Vagina (tissue), 2 donors: Measurements from ENCODE around the gene CKS1B.
A peak's percentile ranks its signal among the peaks of the same experiment; 100 is the strongest.

Experiments
- POLR2A ChIP-seq, 2 donors: fragments of 450-650 bp; IDR thresholded peaks; one replicate each; pipeline ENCODE4 v1.6.1; 2017; ENCODE audit warnings: antibody characterized with exemption in 2 of 2, mild to moderate bottlenecking in 2 of 2, moderate library complexity in 2 of 2
- TF ChIP-seq, protein P1 (sequence below), 3 experiments: fragments of 450-650 bp in 2 of 3; fragments of 200-600 bp in 1 of 3; sonication (generic) in 1 of 3; IDR thresholded peaks; one replicate each; pipeline ENCODE4 v1.5.1; 2017 to 2019; ENCODE audit warnings: antibody characterized with exemption in 3 of 3, mild to moderate bottlenecking in 2 of 3, moderate library complexity in 2 of 3

DNA sequence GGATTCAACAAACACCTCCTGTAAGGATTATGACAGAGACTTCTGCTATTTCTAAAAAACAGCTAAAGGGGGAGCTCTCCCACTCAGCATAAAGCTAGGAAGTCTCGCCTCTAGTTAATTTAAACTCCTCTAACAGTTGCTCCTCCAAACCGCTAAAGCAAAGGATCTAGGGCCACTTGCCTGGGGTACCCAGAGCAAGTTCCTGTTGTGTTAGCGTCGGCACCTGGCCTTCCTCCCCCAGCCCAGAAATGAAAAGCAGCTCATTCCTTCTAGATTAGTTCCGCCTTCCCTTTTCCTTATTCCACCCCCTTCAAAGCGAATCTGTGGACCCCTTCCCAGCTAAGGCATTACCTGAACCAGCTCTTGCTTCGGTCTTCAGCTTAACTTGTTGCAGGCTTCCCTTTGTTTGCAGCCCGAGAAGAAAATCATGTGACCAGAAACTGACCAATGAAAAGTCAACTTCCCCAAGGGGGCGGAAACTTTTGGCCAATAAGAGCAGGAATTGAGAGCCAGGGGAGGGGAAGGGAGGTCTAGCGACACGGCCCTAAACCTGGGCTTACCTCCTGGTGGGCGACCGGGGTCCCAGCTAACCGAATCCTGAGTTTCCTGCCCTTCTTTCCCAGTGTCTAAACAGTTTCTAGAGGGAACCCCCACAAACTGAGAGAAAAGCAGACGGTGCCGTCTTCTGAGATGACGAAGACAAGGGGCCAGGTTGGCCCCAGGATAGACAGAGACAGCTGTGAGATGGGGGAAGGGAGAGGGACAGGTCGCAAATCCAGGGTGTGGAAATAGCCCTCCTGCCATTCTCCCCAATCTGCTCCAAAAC lies 18.6 kb upstream of the CKS1B start, which contains the start of gene PBXIP1:
- TF ChIP-seq, protein P1, sequence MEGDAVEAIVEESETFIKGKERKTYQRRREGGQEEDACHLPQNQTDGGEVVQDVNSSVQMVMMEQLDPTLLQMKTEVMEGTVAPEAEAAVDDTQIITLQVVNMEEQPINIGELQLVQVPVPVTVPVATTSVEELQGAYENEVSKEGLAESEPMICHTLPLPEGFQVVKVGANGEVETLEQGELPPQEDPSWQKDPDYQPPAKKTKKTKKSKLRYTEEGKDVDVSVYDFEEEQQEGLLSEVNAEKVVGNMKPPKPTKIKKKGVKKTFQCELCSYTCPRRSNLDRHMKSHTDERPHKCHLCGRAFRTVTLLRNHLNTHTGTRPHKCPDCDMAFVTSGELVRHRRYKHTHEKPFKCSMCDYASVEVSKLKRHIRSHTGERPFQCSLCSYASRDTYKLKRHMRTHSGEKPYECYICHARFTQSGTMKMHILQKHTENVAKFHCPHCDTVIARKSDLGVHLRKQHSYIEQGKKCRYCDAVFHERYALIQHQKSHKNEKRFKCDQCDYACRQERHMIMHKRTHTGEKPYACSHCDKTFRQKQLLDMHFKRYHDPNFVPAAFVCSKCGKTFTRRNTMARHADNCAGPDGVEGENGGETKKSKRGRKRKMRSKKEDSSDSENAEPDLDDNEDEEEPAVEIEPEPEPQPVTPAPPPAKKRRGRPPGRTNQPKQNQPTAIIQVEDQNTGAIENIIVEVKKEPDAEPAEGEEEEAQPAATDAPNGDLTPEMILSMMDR (IDR thresholded peaks at IDR 0.05) = peak in 1 of 3 experiments; percentile 2
- peak in 1 of 2 donors; percentile 2 for TF ChIP-seq POLR2A (IDR thresholded peaks at IDR 0.05)
